Small intestine (tissue), 7 donors: Measurements from ENCODE around the gene PHLPP1. TPM values are rescaled to one million over a fixed set of nuclear protein-coding genes. Genes with fewer than 3 reads are reported as not detected.

Experiments
- DNase-seq, 2 donors: peaks; one replicate each; pipeline versions ENCODE4 v3.0.0 to v3.0.0-alpha.2; 2013
- FAIRE-seq: peaks from 2 replicates; lab custom pipeline; 2012; peaks lifted over from hg19 to GRCh38; lab: Jason Lieb, UNC
- H3K27ac ChIP-seq, 3 donors: one replicate each; pipeline ENCODE4 v1.5.1; 2013; ENCODE audit warnings: low read length in 2 of 3, mild to moderate bottlenecking in 2 of 3, control low read depth in 1 of 3, inconsistent platforms in 1 of 3, low read depth in 1 of 3, moderate library complexity in 1 of 3
- H3K27me3 ChIP-seq, 3 donors: one replicate each; pipeline ENCODE4 v1.6.1; 2013; ENCODE audit warnings: low read length in 3 of 3, inconsistent platforms in 1 of 3; ENCODE audit not compliant: control insufficient read depth in 3 of 3, insufficient read depth in 3 of 3
- H3K36me3 ChIP-seq, 3 donors: one replicate each; pipeline ENCODE4 v1.6.1; 2013; ENCODE audit warnings: low read length in 3 of 3, inconsistent platforms in 1 of 3, low read depth in 1 of 3, mild to moderate bottlenecking in 1 of 3, moderate library complexity in 1 of 3; ENCODE audit not compliant: control insufficient read depth in 3 of 3, insufficient read depth in 2 of 3
- H3K4me1 ChIP-seq, 3 donors: one replicate each; pipeline ENCODE4 v1.6.1; 2013; ENCODE audit warnings: low read length in 2 of 3, inconsistent platforms in 1 of 3, low read depth in 1 of 3, mild to moderate bottlenecking in 1 of 3, moderate library complexity in 1 of 3; ENCODE audit not compliant: control insufficient read depth in 3 of 3, insufficient read depth in 2 of 3
- H3K4me3 ChIP-seq, 3 donors: one replicate each; pipeline ENCODE4 v1.5.1; 2013; ENCODE audit warnings: low read length in 3 of 3, control low read depth in 1 of 3, inconsistent platforms in 1 of 3, low read depth in 1 of 3, mild to moderate bottlenecking in 1 of 3, moderate library complexity in 1 of 3
- H3K9me3 ChIP-seq, 2 donors: one replicate each; pipeline ENCODE4 v1.6.1; 2013; ENCODE audit warnings: low read depth in 1 of 2, low read length in 1 of 2; ENCODE audit not compliant: control insufficient read depth in 2 of 2, insufficient read depth in 1 of 2
- WGBS, 3 donors: extraction: QIAGEN DNeasy Blood & Tissue Kit; methylation state at CpG; one replicate each; pipeline ENCODE4 v1.1.7; 2013; 5-methylcytosine and 5-hydroxymethylcytosine counted together
- polyA plus RNA-seq, 4 donors: library from polyadenylated mRNA; stranded (reverse) in 3 of 4; unstranded in 1 of 4; fragments of 200-250 nt in 3 of 4; fragments of 120-200 nt in 1 of 4; gene quantifications; one replicate each; pipeline versions ENCODE4 v1.2.1 to v1.2.3, GENCODE V29; 2013
- donor health status: healthy with polysubstance abuse.
- donor health status: control.
- donor health status: control.
- donor health status: Bipolar disorder and iron deficiency.
- donor health status: healthy.

Gene PHLPP1
- polyA plus RNA-seq, 4 donors = 3.2 to 13.1 (median 5.4) TPM

DNA sequence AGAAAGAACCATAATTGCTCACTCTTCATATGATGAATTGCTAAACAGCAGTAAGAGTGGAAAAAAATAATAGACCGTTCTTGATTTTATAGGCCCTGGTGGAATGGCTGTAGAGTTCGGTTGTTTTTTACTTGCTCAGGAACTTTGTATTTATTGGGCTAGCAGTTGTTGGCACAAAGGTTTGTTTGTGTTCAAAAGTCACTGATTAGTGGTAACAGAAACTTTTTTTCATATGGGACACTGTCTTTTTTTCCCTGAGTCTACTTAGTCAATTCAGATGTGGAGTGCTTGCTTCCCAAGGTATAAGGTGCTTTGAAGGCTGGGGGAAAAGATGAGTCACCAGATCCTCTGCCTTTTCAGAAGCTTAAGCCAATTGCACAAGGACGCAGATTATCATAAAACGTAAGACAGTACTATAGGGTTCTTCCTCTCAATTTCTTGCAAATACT is 25.8 kb downstream of the PHLPP1 start:
- no peaks in the 10 kb centered on the region for H3K9me3 ChIP-seq
- FAIRE-seq (peak; percentile 59), DNase-seq (peak; percentile 95)
- no peaks in the 10 kb centered on the region for H3K27me3 ChIP-seq
- peak overlapping the region; percentile 49 to 90 (median 71) for H3K27ac ChIP-seq
- H3K4me1 ChIP-seq = peaks cover 2 to 34% (median 4%) of the 10 kb centered on the region in 3 donors
- 6 to 40% (median 25%) methylated on average over 4 of the region's 4 CpGs for WGBS, 3 donors
- H3K4me3 ChIP-seq = peak overlapping the region in 1 of 3 donors; percentile 28
- H3K36me3 ChIP-seq = no peaks in the 10 kb centered on the region

DNA sequence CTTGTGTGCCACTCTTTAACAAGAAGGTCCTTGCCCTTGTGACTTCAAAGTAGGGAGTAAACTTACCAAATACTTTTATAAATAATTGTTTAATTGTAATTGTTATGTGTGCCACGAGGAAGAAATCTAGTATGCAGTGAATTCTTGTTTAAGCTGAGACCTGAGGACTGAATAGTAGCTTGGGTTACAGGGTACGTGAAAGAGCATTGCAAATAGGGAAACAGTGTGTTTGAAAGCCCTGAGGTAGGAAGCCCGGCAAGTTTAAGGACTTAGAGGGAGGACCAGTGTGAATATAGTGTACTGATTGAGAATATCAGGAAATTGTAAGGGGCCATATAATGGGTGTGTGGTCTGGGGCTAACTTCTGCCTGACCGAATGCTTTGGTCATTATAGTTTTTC is 26.2 kb downstream of the PHLPP1 start:
- Histone ChIP-seq H3K9me3 (no peaks in the 10 kb centered on the region), H3K4me1 (peaks cover 2 to 34% (median 4%) of the 10 kb centered on the region in 3 donors), H3K27ac (peak overlapping the region; percentile 68 to 90 (median 71)), H3K4me3 (peak overlapping the region in 2 of 3 donors; percentile 4 to 28), H3K27me3 (no peaks in the 10 kb centered on the region), H3K36me3 (no peaks in the 10 kb centered on the region)
- DNase-seq = no peak
- FAIRE-seq = no peak
- WGBS, 3 donors = 16 to 59% (median 36%) methylated on average over 4 of the region's 4 CpGs

DNA sequence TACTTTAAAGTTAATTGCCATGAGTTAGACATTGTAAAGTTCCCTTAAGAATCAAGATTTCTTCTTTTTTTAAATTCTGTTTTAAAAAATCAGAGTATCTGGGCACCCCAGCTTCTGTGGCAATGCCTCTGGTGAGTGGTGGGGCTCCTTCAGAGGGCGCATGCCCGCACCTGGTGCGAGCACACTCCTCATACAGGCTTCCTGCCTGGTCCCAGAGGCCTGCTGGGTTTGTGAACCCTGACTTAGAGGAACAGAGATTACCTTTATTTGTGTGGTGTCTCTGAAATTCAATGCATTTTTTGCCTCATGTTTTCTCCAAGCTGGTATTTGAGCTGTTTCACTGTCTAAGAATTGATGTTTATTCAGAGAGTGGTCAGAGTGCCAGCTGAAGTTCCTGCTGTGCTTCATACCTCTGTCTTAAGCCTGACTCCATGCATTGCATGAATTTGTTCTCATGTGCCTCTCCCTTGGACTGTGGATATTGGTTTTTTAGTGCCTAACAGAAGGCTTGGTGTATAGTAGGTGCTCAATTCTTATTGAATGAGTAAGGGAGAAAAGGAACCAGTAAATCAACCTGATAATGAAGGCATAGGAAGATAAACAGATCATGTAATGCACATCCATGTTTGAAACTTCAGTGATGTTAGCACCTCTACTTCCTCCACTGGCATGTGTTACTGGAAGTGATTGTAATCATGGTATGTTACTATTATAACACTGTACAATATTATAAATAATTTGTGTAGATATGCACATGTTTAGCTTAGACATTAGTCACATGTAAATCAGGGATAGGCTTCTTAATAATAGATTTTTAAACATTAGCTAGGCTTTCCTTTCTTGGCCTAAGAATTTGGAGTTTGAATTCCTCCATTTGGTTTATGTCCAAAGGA is 29.0 kb downstream of the PHLPP1 start:
- 31 to 77% (median 45%) methylated on average over 3 of the region's 3 CpGs for WGBS, 3 donors
- DNase-seq = peak in 1 of 2 donors; percentile 26
- Histone ChIP-seq H3K4me1 (peaks cover 2 to 34% (median 4%) of the 10 kb centered on the region in 3 donors), H3K27me3 (no peaks in the 10 kb centered on the region), H3K27ac (peak overlapping the region in 2 of 3 donors; percentile 1 to 65), H3K4me3 (no peak overlapping the region), H3K36me3 (no peaks in the 10 kb centered on the region), H3K9me3 (no peaks in the 10 kb centered on the region)
- no peak for FAIRE-seq

DNA sequence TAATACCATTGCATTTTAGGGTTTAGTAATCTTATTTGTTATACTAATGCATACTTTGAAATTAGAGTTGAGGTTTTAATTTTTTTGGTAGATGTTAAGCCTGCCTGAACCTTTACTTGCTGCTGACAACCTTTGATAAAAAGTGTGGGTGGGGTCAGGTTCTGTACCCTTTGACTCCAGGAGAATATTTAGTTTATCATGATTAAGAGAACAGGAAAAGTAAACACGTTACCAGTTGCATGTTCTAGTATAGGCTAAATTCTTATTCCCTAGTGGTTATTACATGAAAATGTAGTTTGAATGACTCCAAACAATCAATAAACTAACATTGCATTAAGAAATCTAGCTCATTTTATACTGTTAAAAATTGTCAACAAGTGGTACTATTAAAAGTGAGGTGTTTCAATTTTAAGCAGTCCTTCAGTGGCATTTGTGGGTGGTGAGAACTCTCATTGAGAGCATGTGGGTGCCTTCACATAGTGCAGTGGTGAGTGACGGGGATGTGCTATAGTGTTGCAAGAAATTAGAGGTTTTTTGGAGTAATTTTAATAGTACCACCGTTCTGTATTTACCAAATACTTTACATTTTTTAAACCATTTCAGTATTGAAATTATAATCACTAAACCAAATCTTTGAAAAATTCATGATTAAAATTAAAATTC is 29.9 kb downstream of the PHLPP1 start:
- no peak for FAIRE-seq
- Histone ChIP-seq H3K4me1 (peaks cover 2 to 34% (median 4%) of the 10 kb centered on the region in 3 donors), H3K4me3 (no peak overlapping the region), H3K27me3 (no peaks in the 10 kb centered on the region), H3K36me3 (no peaks in the 10 kb centered on the region), H3K27ac (peak overlapping the region in 1 of 3 donors; percentile 6), H3K9me3 (no peaks in the 10 kb centered on the region)
- DNase-seq = peak in 1 of 2 donors; percentile 55
- WGBS, 3 donors = 31 to 61% (median 32%) methylated on average over 3 of the region's 3 CpGs

DNA sequence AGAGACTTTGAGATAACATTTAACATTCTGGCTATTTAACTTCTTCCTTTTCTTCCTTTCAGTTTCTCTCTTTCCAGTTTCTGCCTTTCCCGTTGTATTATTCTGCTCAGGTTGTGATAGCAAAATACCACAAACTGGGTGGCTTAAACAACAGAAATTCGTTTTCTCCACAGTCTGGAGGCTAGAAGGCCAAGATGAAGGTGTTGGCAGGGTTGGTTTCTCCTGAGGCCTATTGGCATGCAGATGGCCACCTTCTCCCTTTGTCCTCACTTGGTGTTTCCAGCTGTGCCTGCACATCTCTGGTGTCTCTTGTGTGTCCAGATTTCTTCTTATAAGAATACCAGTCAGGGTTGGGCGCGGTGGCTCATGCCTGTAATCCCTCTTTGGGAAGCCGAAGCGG is 34.0 kb downstream of the PHLPP1 start:
- H3K4me1 ChIP-seq = peaks cover 4 to 22% (median 5%) of the 10 kb centered on the region in 3 donors
- H3K36me3 ChIP-seq = no peaks in the 10 kb centered on the region
- no peak overlapping the region for H3K4me3 ChIP-seq
- no peaks in the 10 kb centered on the region for H3K27me3 ChIP-seq
- H3K27ac ChIP-seq = no peak overlapping the region
- no peaks in the 10 kb centered on the region for H3K9me3 ChIP-seq
- WGBS, 3 donors = 85 to 96% (median 95%) methylated on average over 6 of the region's 6 CpGs
- DNase-seq = no peak
- FAIRE-seq = no peak

DNA sequence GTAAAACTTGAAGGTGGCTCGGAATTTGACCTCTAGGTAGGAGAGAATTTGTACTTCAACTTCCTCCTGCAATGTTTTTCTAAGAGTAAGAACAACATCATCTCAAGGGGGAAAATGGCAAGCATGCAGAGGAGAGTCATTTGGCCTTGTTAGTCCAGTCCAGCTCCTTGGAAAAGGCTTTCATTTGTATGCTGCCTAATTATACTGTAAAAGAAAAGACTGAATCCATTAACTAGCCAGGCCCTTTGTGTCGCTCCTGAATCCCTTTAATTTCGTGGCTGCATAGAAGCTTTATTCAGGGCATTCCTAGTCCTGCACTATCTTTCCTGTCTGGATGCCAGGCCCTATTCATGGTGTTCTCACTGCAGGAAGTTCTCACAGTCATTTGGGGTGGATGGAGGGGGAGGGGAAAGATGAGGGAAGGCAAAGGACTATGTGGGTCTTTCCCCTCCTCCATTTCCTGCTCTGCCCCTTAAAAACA is 36.0 kb downstream of the PHLPP1 start:
- H3K36me3 ChIP-seq = no peaks in the 10 kb centered on the region
- DNase-seq (peak in 1 of 2 donors; percentile 55), FAIRE-seq (no peak)
- 21 to 46% (median 41%) methylated on average over 3 of the region's 3 CpGs for WGBS, 3 donors
- H3K4me1 ChIP-seq = peaks cover 4 to 12% (median 5%) of the 10 kb centered on the region in 3 donors
- peak overlapping the region in 2 of 3 donors; percentile 11 to 14 for H3K27ac ChIP-seq
- peaks cover 0 to 3% of the 10 kb centered on the region in 2 donors for H3K9me3 ChIP-seq
- H3K27me3 ChIP-seq = no peaks in the 10 kb centered on the region
- no peak overlapping the region for H3K4me3 ChIP-seq

DNA sequence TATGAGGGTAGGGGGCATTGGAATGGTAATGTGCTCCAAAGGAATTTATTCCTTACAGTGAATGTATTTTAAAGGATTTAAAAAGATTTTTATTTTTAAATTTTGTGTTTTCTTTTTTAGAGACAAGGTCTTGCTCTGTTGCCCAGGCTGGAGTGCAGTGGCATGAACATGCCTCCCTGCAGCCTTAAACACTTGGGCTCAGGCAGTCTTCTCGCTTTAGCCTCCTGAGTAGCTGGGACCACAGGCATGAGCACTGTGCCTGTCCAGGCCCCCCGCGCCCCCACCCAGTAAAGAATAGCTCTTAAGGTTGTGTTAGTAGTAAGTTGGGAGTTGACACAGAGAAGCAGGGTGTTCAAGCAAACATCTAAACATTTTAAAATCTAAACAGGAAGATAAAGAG is 36.6 kb downstream of the PHLPP1 start:
- no peak overlapping the region for H3K27ac ChIP-seq
- H3K27me3 ChIP-seq = no peaks in the 10 kb centered on the region
- FAIRE-seq = no peak
- no peak for DNase-seq
- H3K4me1 ChIP-seq = peaks cover 4 to 12% (median 5%) of the 10 kb centered on the region in 3 donors
- H3K36me3 ChIP-seq = no peaks in the 10 kb centered on the region
- 83 to 95% (median 92%) methylated on average over 3 of the region's 3 CpGs for WGBS, 3 donors
- peaks cover 0 to 3% of the 10 kb centered on the region in 2 donors for H3K9me3 ChIP-seq
- no peak overlapping the region for H3K4me3 ChIP-seq

DNA sequence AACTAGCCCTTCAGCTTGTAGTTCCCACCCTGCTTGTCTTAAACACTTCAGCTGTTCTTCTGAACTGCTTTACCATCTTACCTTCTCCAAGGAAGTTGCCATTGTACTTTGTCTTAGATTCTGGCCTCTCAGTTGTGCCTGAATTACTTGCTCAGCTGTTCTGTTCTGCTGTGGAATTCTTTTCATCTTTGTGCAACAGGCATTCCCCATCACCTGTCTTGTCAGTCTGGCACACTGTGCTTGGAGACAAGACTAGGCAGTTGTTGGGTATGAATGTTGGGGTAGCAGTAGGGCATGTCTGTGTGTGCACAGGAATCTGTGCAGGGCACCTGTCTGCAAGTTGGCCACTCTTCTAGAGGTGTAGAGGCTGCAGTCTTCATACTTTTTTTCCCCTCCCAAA is 38.7 kb downstream of the PHLPP1 start:
- Histone ChIP-seq H3K27ac (no peak overlapping the region), H3K4me1 (peaks cover 4 to 12% (median 8%) of the 10 kb centered on the region in 3 donors), H3K4me3 (no peak overlapping the region), H3K27me3 (no peaks in the 10 kb centered on the region), H3K36me3 (no peaks in the 10 kb centered on the region), H3K9me3 (peaks cover 0 to 3% of the 10 kb centered on the region in 2 donors)
- FAIRE-seq (no peak), DNase-seq (no peak)
